ENCODE measurements around the gene SLC2A4.

- TF ChIP-seq POLR2A (IDR thresholded peaks at IDR 0.05) (no peak), CTCF (IDR thresholded peaks at IDR 0.05) (peak; percentile 83 to 92 (median 90))
Measured at GRCh38 chr17:7280519-7281073, 922 bp upstream of the SLC2A4 start.
